GM21576 (cell line): Measurements from ENCODE around the gene NLGN4X.

Source experiments
- ATAC-seq: cut with Tn5 transposase; IDR thresholded peaks from one replicate; pipeline ENCODE4 v1.9.1; 2021; ENCODE audit warnings: mild to moderate bottlenecking, moderate library complexity; ENCODE audit not compliant: unreplicated experiment

Gene NLGN4X

GRCh38 chrX:6228720-6229119 lies at the start of gene NLGN4X:
TSS of gene NLGN4X (minus strand) at chrX:6228867. CDS start at chrX:6151466, 77,401 bp downstream.
- no peak for ATAC-seq

- ATAC-seq = no peak
Measured at GRCh38 chrX:6266041-6266440, 37.4 kb upstream of the NLGN4X start.

- ATAC-seq = no peak
Measured at GRCh38 chrX:6262959-6263358, 34.3 kb upstream of the NLGN4X start.

- no peak for ATAC-seq
Measured at GRCh38 chrX:6257025-6257424, 28.4 kb upstream of the NLGN4X start.

- no peak for ATAC-seq
Measured at GRCh38 chrX:6244666-6245065, 16.0 kb upstream of the NLGN4X start.

- no peak for ATAC-seq
Measured at GRCh38 chrX:6238576-6238975, 9.9 kb upstream of the NLGN4X start.

- no peak for ATAC-seq
Measured at GRCh38 chrX:6227935-6228334, 732 bp downstream of the NLGN4X start.

GRCh38 chrX:6227453-6227835 lies 1.2 kb downstream of the NLGN4X start:
- no peak for ATAC-seq

GRCh38 chrX:6226596-6227452 lies 1.8 kb downstream of the NLGN4X start:
- ATAC-seq = no peak

GRCh38 chrX:6225911-6226595 lies 2.6 kb downstream of the NLGN4X start:
- no peak for ATAC-seq

GRCh38 chrX:6225288-6225910 lies 3.3 kb downstream of the NLGN4X start:
- ATAC-seq = no peak

- no peak for ATAC-seq
Measured at GRCh38 chrX:6223516-6223915, 5.2 kb downstream of the NLGN4X start.

GRCh38 chrX:6210230-6210629 lies 18.4 kb downstream of the NLGN4X start:
- ATAC-seq = no peak

- ATAC-seq = no peak
Measured at GRCh38 chrX:6203462-6204215, 25.0 kb downstream of the NLGN4X start.

GRCh38 chrX:6199486-6199885 lies 29.2 kb downstream of the NLGN4X start:
- ATAC-seq = no peak

- ATAC-seq = no peak
Measured at GRCh38 chrX:6187256-6187655, 41.4 kb downstream of the NLGN4X start.

- peak; percentile 87 for ATAC-seq
Measured at GRCh38 chrX:6184900-6185515, 43.7 kb downstream of the NLGN4X start.

- no peak for ATAC-seq
Measured at GRCh38 chrX:6175914-6176313, 52.8 kb downstream of the NLGN4X start.

- ATAC-seq = no peak
Measured at GRCh38 chrX:6170424-6170823, 58.2 kb downstream of the NLGN4X start.

- no peak for ATAC-seq
Measured at GRCh38 chrX:6169407-6169806, 59.3 kb downstream of the NLGN4X start.

GRCh38 chrX:6163721-6164120 lies 64.9 kb downstream of the NLGN4X start:
- ATAC-seq = no peak
